ENCODE data around the gene OR2M3. TPM values are rescaled to one million over a fixed set of nuclear protein-coding genes. Genes with fewer than 3 reads are reported as not detected.

OR2M3 gene
- total and polyA plus RNA-seq, 2 of the 8 experiments (the other 6 are each of a cell fraction or from before 2014, with no cell fraction given), result not detected

DNA sequence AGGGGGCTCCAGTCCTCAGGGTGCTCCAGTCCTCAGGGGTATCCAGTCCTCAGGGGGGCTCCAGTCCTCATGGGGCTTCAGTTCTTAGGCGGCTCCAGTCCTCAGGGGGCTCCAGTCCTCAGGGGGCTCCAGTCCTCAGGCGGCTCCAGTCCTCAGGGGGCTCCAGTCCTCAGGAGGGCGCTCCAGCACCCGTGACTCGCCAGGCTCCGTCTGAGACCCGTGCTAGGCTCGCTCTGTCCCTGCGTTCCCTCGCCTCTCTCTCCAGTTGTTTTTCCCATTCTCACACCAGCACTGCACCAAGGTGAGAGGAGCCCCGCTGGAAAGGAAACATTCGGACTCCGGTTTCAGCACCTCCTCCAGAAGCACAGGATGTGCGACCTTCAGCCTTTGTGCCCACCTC, 31.9 kb upstream of the OR2M3 start:
- Histone ChIP-seq H2BK20ac (ENCODE audit: low read length) (no peak overlapping the region), H3K79me2 (ENCODE audit: control insufficient read depth in 1 of 2, insufficient read depth in 2 of 2, low read length in 2 of 2) (no peaks in the 10 kb centered on the region), H3K27ac (ENCODE audit: low read depth, low read length) (no peak overlapping the region), H3K9me3 (ENCODE audit: insufficient read depth in 2 of 2, low read depth in 1 of 2, low read length in 1 of 2) (peaks cover 25 to 35% of the 10 kb centered on the region in 2 experiments), H4K91ac (replicated peaks; ENCODE audit: insufficient read length, low read length) (no peak overlapping the region), H2AK5ac (ENCODE audit: low read depth, low read length) (no peak overlapping the region), H3K27me3 (replicated peaks in 1 of 4; ENCODE audit: control insufficient read depth in 3 of 4, extremely low read depth in 1 of 4, insufficient read depth in 3 of 4, low read length in 3 of 4) (no peaks in the 10 kb centered on the region), H3K4me2 (ENCODE audit: insufficient read depth in 1 of 2, low read depth in 2 of 2, low read length in 2 of 2) (no peak overlapping the region), H2BK5ac (ENCODE audit: low read depth, low read length) (no peak overlapping the region), H2AFZ (ENCODE audit: low read length) (no peak overlapping the region), H3K4me1 (replicated peaks in 1 of 4; ENCODE audit: control insufficient read depth in 3 of 4, insufficient read depth in 4 of 4, low read length in 3 of 4) (no peaks in the 10 kb centered on the region), H2BK120ac (replicated peaks; ENCODE audit: low read depth, low read length) (no peak overlapping the region), H4K8ac (ENCODE audit: extremely low read depth, insufficient read depth, low read length) (no peak overlapping the region), H3K23me2 (ENCODE audit: low read depth, low read length) (no peaks in the 10 kb centered on the region), H3K18ac (ENCODE audit: extremely low read depth, low read length) (no peak overlapping the region), H3K56ac (replicated peaks; ENCODE audit: insufficient read length, low read depth, low read length) (no peak overlapping the region), H3K36me3 (ENCODE audit: control insufficient read depth in 2 of 4, insufficient read depth in 4 of 4, low read length in 3 of 4) (no peaks in the 10 kb centered on the region; a peak in 1 of 8 replicates), H3K14ac (ENCODE audit: insufficient read length) (no peak overlapping the region), H3K4me3 (ENCODE audit: extremely low read depth in 1 of 4, insufficient read depth in 2 of 4, low read depth in 3 of 4, low read length in 4 of 4) (no peak overlapping the region), H3K23ac (ENCODE audit: insufficient read length) (no peak overlapping the region), H3K79me1 (ENCODE audit: low read depth, low read length) (no peaks in the 10 kb centered on the region), H2BK12ac (ENCODE audit: low read depth, low read length) (no peak overlapping the region), H3K4ac (replicated peaks; ENCODE audit: insufficient read length, low read depth, low read length) (no peak overlapping the region), H4K20me1 (replicated peaks in 1 of 2; ENCODE audit: control insufficient read depth in 1 of 2, insufficient read depth in 2 of 2, low read length in 2 of 2) (no peaks in the 10 kb centered on the region), H3K9ac (replicated peaks in 1 of 4; ENCODE audit: extremely low read depth in 1 of 4, low read depth in 3 of 4, low read length in 3 of 4) (no peak overlapping the region), H2BK15ac (ENCODE audit: low read length) (no peak overlapping the region), H4K5ac (ENCODE audit: insufficient read length, low read depth, low read length) (no peak overlapping the region)
- FAIRE-seq (no peak), DNase-seq (ENCODE audit: low read depth in 1 of 2, low spot score in 2 of 2) (no peak)
- 91% methylated on average over 12 of the region's 14 CpGs; no CpG with 5 or more reads in 1 of the 2 experiments for WGBS, 2 experiments (ENCODE audit: extremely low coverage in 1 of 2, insufficient coverage in 1 of 2, insufficient read length in 1 of 2, insufficient replicate concordance in 2 of 2, low coverage in 1 of 2, low lambda C conversion rate in 2 of 2, missing lambda C conversion rate in 1 of 2)
- POLR2A ChIA-PET (ENCODE audit: partially characterized antibody), result no interaction called here
- CTCF ChIA-PET (ENCODE audit: partially characterized antibody), result no interaction called here
- no peak for TF ChIP-seq CBX5 (IDR thresholded peaks at IDR 0.05; ENCODE audit: low read depth, low read length)
- no peak for TF ChIP-seq MAFK (IDR thresholded peaks at IDR 0.05; ENCODE audit: low read depth, low read length)
- TF ChIP-seq SRF (IDR thresholded peaks at IDR 0.05; ENCODE audit: low read depth, low read length), result no peak
- no peak for TF ChIP-seq BACH1 (IDR thresholded peaks at IDR 0.05; ENCODE audit: low read length)
- no peak for TF ChIP-seq RFX5 (IDR thresholded peaks at IDR 0.05; ENCODE audit: borderline replicate concordance, low read depth, low read length)
- no peak for TF ChIP-seq FOSL1 (IDR thresholded peaks at IDR 0.05; ENCODE audit: insufficient read depth, low read depth, low read length)
